H1 (cell line): ENCODE measurements around the gene RAN. TPM values are rescaled to one million over a fixed set of nuclear protein-coding genes. Genes with fewer than 3 reads are reported as not detected.

Experiments used
- BACH1 ChIP-seq: IDR thresholded peaks from 2 replicates; pipeline ENCODE4 v1.6.1; 2012; ENCODE audit warnings: low read length, improper control_type of control experiment
- CREB1 ChIP-seq: IDR thresholded peaks from 2 replicates; pipeline ENCODE4 v1.6.1; 2012; ENCODE audit warnings: inconsistent platforms
- FOSL1 ChIP-seq: IDR thresholded peaks from 2 replicates; pipeline ENCODE4 v1.6.1; 2011; ENCODE audit warnings: mild to moderate bottlenecking, low read depth, low read length, moderate library complexity; ENCODE audit not compliant: insufficient read depth
- RAD21 ChIP-seq, 2 experiments: IDR thresholded peaks in 1 of 2; conservative IDR thresholded peaks in 1 of 2; 2 replicates each; pipeline ENCODE4 v1.6.1; 2011; ENCODE audit warnings: low read depth in 2 of 2, low read length in 2 of 2, improper control_type of control experiment in 1 of 2, inconsistent platforms in 1 of 2, mild to moderate bottlenecking in 1 of 2, moderate library complexity in 1 of 2
- TBP ChIP-seq: IDR thresholded peaks from 2 replicates; pipeline ENCODE4 v1.6.1; 2011; ENCODE audit warnings: low read depth, low read length, improper control_type of control experiment
- TEAD4 ChIP-seq: IDR thresholded peaks from 2 replicates; pipeline ENCODE4 v1.6.1; 2012; ENCODE audit warnings: low read depth, low read length, inconsistent platforms, mixed read lengths
- YY1 ChIP-seq: IDR thresholded peaks from 2 replicates; pipeline ENCODE4 v1.6.1; 2011; ENCODE audit warnings: low read depth, mild to moderate bottlenecking, low read length
- polyA plus RNA-seq, 7 experiments: library from polyadenylated mRNA; depleted of rRNA in 3 of 7; stranded (reverse) in 5 of 7; unstranded in 2 of 7; fragments of >200 nt in 5 of 7; fragments of 200-250 nt in 2 of 7; gene quantifications; 1 replicate in 5 of 7; 2 replicates in 1 of 7; 4 replicates in 1 of 7; pipeline versions ENCODE4 v1.2.1 to v1.2.3, GENCODE V29; 2011 to 2013; ENCODE audit warnings: missing spikeins in 2 of 7, mixed read lengths in 2 of 7
- total RNA-seq: library from RNA; stranded (reverse); fragmentation: NEBNext Ultra II Directional; extraction: Animal tissue kit (Norgen Biotek cat#: 25700); gene quantifications from 2 replicates; pipeline ENCODE4 v1.2.1, GENCODE V29; 2021
- TF ChIP-seq, protein P1 (sequence below): fragments of 300-600 bp; sonication (generic); IDR thresholded peaks from 2 replicates; pipeline ENCODE4 v1.7.1; 2012; ENCODE audit warnings: low read length, moderate library complexity, mild to moderate bottlenecking, inconsistent platforms; ENCODE audit not compliant: insufficient replicate concordance
- TF ChIP-seq, protein P2 (sequence below): IDR thresholded peaks from 2 replicates; pipeline ENCODE4 v1.6.1; 2011; ENCODE audit warnings: low read length, improper control_type of control experiment
- TF ChIP-seq, protein P3 (sequence below): IDR thresholded peaks from 2 replicates; pipeline ENCODE4 v1.6.1; 2012; ENCODE audit warnings: inconsistent platforms

The RAN gene
- total and polyA plus RNA-seq, 2 of the 8 experiments (the other 6 are each of a cell fraction or from before 2014, with no cell fraction given): 2,064 to 2,203 TPM

GRCh38 chr12:130909111-130909510, 37.2 kb downstream of the RAN start (continued):
- TF ChIP-seq, protein P1, sequence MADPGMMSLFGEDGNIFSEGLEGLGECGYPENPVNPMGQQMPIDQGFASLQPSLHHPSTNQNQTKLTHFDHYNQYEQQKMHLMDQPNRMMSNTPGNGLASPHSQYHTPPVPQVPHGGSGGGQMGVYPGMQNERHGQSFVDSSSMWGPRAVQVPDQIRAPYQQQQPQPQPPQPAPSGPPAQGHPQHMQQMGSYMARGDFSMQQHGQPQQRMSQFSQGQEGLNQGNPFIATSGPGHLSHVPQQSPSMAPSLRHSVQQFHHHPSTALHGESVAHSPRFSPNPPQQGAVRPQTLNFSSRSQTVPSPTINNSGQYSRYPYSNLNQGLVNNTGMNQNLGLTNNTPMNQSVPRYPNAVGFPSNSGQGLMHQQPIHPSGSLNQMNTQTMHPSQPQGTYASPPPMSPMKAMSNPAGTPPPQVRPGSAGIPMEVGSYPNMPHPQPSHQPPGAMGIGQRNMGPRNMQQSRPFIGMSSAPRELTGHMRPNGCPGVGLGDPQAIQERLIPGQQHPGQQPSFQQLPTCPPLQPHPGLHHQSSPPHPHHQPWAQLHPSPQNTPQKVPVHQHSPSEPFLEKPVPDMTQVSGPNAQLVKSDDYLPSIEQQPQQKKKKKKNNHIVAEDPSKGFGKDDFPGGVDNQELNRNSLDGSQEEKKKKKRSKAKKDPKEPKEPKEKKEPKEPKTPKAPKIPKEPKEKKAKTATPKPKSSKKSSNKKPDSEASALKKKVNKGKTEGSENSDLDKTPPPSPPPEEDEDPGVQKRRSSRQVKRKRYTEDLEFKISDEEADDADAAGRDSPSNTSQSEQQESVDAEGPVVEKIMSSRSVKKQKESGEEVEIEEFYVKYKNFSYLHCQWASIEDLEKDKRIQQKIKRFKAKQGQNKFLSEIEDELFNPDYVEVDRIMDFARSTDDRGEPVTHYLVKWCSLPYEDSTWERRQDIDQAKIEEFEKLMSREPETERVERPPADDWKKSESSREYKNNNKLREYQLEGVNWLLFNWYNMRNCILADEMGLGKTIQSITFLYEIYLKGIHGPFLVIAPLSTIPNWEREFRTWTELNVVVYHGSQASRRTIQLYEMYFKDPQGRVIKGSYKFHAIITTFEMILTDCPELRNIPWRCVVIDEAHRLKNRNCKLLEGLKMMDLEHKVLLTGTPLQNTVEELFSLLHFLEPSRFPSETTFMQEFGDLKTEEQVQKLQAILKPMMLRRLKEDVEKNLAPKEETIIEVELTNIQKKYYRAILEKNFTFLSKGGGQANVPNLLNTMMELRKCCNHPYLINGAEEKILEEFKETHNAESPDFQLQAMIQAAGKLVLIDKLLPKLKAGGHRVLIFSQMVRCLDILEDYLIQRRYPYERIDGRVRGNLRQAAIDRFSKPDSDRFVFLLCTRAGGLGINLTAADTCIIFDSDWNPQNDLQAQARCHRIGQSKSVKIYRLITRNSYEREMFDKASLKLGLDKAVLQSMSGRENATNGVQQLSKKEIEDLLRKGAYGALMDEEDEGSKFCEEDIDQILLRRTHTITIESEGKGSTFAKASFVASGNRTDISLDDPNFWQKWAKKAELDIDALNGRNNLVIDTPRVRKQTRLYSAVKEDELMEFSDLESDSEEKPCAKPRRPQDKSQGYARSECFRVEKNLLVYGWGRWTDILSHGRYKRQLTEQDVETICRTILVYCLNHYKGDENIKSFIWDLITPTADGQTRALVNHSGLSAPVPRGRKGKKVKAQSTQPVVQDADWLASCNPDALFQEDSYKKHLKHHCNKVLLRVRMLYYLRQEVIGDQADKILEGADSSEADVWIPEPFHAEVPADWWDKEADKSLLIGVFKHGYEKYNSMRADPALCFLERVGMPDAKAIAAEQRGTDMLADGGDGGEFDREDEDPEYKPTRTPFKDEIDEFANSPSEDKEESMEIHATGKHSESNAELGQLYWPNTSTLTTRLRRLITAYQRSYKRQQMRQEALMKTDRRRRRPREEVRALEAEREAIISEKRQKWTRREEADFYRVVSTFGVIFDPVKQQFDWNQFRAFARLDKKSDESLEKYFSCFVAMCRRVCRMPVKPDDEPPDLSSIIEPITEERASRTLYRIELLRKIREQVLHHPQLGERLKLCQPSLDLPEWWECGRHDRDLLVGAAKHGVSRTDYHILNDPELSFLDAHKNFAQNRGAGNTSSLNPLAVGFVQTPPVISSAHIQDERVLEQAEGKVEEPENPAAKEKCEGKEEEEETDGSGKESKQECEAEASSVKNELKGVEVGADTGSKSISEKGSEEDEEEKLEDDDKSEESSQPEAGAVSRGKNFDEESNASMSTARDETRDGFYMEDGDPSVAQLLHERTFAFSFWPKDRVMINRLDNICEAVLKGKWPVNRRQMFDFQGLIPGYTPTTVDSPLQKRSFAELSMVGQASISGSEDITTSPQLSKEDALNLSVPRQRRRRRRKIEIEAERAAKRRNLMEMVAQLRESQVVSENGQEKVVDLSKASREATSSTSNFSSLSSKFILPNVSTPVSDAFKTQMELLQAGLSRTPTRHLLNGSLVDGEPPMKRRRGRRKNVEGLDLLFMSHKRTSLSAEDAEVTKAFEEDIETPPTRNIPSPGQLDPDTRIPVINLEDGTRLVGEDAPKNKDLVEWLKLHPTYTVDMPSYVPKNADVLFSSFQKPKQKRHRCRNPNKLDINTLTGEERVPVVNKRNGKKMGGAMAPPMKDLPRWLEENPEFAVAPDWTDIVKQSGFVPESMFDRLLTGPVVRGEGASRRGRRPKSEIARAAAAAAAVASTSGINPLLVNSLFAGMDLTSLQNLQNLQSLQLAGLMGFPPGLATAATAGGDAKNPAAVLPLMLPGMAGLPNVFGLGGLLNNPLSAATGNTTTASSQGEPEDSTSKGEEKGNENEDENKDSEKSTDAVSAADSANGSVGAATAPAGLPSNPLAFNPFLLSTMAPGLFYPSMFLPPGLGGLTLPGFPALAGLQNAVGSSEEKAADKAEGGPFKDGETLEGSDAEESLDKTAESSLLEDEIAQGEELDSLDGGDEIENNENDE: no peak
- no peak for TF ChIP-seq BACH1
- no peak for TF ChIP-seq CREB1
- TF ChIP-seq, protein P2, sequence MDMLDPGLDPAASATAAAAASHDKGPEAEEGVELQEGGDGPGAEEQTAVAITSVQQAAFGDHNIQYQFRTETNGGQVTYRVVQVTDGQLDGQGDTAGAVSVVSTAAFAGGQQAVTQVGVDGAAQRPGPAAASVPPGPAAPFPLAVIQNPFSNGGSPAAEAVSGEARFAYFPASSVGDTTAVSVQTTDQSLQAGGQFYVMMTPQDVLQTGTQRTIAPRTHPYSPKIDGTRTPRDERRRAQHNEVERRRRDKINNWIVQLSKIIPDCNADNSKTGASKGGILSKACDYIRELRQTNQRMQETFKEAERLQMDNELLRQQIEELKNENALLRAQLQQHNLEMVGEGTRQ: no peak
- TF ChIP-seq, protein P3, sequence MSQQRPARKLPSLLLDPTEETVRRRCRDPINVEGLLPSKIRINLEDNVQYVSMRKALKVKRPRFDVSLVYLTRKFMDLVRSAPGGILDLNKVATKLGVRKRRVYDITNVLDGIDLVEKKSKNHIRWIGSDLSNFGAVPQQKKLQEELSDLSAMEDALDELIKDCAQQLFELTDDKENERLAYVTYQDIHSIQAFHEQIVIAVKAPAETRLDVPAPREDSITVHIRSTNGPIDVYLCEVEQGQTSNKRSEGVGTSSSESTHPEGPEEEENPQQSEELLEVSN: no peak
- no peak for TF ChIP-seq RAD21 (IDR thresholded peaks at IDR 0.05 in 1 of 2, conservative IDR thresholded peaks at IDR 0.05 in 1 of 2; ENCODE audit: low read depth in 2 of 2, low read length in 2 of 2)
- TF ChIP-seq YY1: no peak
- TF ChIP-seq TEAD4: no peak
- no peak for TF ChIP-seq TBP
- no peak for TF ChIP-seq FOSL1
